Measurements from ENCODE around the gene LHX4. TPM values are rescaled to one million over a fixed set of nuclear protein-coding genes. Genes with fewer than 3 reads are reported as not detected.

Gene LHX4
- total and polyA plus RNA-seq, 8 donors: 0.03 to 4.8 (median 4.1) TPM

DNA sequence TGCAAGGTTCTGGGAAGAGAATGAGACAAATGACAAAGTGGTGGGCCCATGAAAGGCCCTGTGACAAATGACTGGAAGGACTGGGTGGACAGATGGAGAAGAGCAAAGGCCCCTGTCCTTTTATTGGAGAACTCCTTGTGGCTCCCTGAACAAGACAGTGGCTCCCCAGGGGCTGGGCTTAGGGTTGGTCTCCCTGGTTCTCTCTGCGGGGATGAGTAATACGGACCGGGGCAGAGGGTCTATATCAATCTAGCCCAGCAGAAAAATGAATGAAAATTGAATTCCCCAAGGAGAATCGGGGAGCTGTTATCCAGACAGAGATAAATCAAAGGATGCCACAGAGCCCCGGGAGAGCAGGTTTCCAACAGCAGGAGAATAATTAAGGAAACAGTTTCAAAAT is 5.2 kb upstream of the LHX4 start:
- intact Hi-C loops (cut with DNase I): no loop called here
- no peak for ATAC-seq
- Histone ChIP-seq H3K27ac (no peak overlapping the region), H3K27me3 (peaks cover 45 to 80% of the 10 kb centered on the region in 2 donors), H3K36me3 (no peaks in the 10 kb centered on the region), H3K9me3 (no peaks in the 10 kb centered on the region), H3K4me3 (no peak overlapping the region), H3K4me1 (peaks cover 0 to 15% of the 10 kb centered on the region in 2 donors)
- TF ChIP-seq, protein P1, sequence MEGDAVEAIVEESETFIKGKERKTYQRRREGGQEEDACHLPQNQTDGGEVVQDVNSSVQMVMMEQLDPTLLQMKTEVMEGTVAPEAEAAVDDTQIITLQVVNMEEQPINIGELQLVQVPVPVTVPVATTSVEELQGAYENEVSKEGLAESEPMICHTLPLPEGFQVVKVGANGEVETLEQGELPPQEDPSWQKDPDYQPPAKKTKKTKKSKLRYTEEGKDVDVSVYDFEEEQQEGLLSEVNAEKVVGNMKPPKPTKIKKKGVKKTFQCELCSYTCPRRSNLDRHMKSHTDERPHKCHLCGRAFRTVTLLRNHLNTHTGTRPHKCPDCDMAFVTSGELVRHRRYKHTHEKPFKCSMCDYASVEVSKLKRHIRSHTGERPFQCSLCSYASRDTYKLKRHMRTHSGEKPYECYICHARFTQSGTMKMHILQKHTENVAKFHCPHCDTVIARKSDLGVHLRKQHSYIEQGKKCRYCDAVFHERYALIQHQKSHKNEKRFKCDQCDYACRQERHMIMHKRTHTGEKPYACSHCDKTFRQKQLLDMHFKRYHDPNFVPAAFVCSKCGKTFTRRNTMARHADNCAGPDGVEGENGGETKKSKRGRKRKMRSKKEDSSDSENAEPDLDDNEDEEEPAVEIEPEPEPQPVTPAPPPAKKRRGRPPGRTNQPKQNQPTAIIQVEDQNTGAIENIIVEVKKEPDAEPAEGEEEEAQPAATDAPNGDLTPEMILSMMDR (IDR thresholded peaks at IDR 0.05): no peak
- no peak for DNase-seq

DNA sequence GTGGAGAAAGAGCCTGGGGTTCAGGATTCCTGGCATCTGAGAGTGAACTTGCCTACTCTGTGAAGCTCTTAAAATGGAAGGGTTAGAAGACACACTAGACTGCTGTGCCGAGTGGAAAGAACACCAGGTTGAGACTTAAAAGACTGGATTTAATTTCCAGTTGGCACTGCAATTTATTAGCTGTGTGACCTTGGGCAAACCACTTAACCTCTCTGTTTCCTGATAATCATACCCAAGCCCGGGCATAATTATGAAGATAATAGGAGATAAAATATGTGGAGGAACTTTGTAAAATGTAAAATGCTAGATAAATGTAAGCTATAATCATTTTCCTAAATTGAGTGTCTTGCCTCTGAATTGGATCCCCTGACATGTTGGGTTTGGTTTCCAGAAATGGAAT is 4.7 kb upstream of the LHX4 start:
- H3K9me3 ChIP-seq: no peaks in the 10 kb centered on the region
- H3K27me3 ChIP-seq: peaks cover 50 to 85% of the 10 kb centered on the region in 2 donors
- ATAC-seq (no peak), DNase-seq (no peak)
- intact Hi-C loops (cut with DNase I): no loop called here
- H3K4me1 ChIP-seq: peaks cover 3 to 20% of the 10 kb centered on the region in 2 donors
- H3K36me3 ChIP-seq: no peaks in the 10 kb centered on the region
- H3K4me3 ChIP-seq: no peak overlapping the region
- no peak overlapping the region for H3K27ac ChIP-seq
- TF ChIP-seq, protein P1 (IDR thresholded peaks at IDR 0.05): no peak

DNA sequence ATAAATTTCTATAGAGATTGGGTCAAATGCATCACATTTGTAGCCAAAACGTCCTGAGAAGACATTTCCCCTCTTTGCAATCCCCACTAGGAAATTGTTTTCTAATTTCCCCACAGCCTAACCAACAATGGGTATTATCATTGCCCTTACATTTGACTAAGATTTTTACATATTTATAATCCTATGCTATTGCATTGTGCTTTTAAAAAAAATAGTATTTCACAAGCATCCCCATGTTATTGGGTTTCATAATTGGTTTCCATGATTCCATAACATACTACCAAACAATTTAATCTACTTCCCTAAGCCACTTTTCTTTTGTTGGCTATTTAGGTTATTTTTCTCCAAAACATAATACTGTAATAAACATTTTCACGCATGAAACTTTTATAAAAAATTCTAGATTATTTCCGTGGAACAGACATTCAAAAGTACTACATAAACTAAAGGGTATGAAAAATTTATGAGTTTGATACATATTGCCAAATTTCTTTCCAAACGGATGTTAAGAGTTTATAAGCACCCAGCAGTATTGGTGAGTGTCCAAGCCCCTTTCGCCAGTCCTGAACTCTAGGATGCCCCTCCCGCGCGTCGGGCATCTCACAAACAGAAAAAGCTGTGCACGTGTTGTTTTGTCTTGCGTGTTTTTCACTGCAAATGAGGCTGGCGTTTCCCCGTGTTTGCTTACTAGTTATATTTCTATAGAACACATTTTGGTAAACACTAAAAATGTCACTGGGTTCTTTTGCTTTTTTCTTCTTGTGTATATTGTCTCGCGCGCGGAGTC is 2.0 kb upstream of the LHX4 start:
- Histone ChIP-seq H3K36me3 (no peaks in the 10 kb centered on the region), H3K9me3 (no peaks in the 10 kb centered on the region), H3K27ac (no peak overlapping the region), H3K27me3 (peaks cover 76 to 100% of the 10 kb centered on the region in 2 donors), H3K4me1 (peaks cover 18 to 40% of the 10 kb centered on the region in 2 donors), H3K4me3 (no peak overlapping the region)
- ATAC-seq: no peak
- intact Hi-C loops (cut with DNase I): no loop called here
- DNase-seq: no peak
- TF ChIP-seq, protein P1 (IDR thresholded peaks at IDR 0.05): no peak

DNA sequence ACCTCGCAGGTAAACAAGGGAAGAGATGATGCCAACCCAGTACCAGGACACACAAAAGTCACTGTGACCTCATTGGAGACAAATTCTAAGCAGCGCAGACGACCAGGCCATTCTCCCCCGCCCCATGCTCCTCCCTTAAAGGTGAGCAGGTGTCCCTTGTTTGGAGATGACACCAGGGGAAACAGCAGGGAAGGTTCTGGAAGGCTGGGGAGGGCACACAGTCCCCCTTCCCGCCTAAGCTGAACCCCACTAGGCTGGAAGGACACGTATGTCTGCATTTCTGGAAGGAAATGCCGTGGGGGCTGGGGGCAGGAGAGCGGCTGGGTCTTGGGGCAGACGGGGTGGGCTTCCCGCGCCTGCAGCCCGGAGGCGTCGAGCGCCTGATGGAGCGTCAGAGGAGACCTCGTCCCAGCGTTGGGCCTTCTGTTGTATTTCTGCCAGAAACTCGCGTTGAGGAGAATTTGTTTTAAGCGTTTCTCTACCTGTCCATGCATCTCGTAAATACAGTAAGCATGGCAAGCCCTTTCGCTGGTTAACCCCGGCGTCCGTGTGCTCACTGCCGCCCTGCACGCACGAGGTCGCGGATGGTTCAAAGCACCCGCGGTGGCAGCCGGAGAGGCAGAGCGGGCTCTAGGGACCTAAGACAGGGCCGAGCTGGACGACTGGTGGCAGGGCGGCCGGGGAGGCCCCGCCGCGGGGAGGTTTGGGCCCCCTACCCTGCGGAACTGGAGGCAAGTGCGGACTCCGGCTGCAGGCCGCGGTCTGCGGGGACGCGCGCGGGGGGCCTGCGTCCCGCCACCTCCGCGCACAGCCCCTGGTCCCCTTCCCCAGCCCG is 1.2 kb upstream of the LHX4 start:
- Histone ChIP-seq H3K27ac (no peak overlapping the region), H3K27me3 (peaks cover 84 to 100% of the 10 kb centered on the region in 2 donors), H3K36me3 (no peaks in the 10 kb centered on the region), H3K9me3 (no peaks in the 10 kb centered on the region), H3K4me3 (peak overlapping the region; percentile 44 to 61), H3K4me1 (peaks cover 18 to 47% of the 10 kb centered on the region in 2 donors)
- no peak for ATAC-seq
- intact Hi-C loops (cut with DNase I): no loop called here
- DNase-seq: peak in 1 of 4 donors; percentile 22
- TF ChIP-seq, protein P1 (IDR thresholded peaks at IDR 0.05): no peak

DNA sequence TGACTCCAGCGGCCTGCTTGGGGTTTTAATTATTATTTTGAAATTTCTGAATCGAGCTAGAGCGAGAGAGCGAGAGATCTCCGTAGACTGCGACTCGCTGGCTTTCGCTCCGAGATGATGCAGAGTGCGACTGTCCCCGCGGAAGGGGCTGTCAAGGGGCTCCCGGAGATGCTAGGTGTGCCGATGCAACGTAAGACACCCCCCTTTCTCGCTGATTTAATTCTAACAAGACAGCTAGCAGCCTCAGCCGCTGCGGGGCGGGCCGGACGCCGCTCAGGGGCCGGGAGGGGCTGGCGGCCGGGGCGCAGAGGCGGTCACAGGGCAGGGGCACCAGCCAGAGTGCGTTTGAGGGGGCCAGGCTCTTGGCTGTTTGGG is 339 bp downstream of the LHX4 start:
- Histone ChIP-seq H3K27ac (no peak overlapping the region), H3K4me3 (peak overlapping the region; percentile 44 to 61), H3K27me3 (peaks cover 96 to 100% of the 10 kb centered on the region in 2 donors), H3K4me1 (peaks cover 21 to 62% of the 10 kb centered on the region in 2 donors), H3K9me3 (no peaks in the 10 kb centered on the region), H3K36me3 (no peaks in the 10 kb centered on the region)
- intact Hi-C loops (cut with DNase I): no loop called here
- TF ChIP-seq, protein P1 (IDR thresholded peaks at IDR 0.05): no peak
- no peak for ATAC-seq
- DNase-seq: no peak
